NCI-H1417 (cell line): ENCODE data around the gene TCF23.
"Not testable (repeated sequence)": the region's sequence is repeated elsewhere in the genome, so short reads cannot be mapped to it uniquely, and the experiment has no call there.

Experiments
- DNase-seq, 3 experiments: peaks; one replicate each; lab custom pipeline; 2025; lab: John Stamatoyannopoulos, UW

TCF23 gene

GRCh38 chr2:27189989-27190388, 41.2 kb downstream of the TCF23 start:
- DNase-seq = no peak

- peak; percentile 16 to 85 (median 61) for DNase-seq
These were observed 42.4 kb downstream of the TCF23 start for GRCh38 chr2:27191070-27191829.

GRCh38 chr2:27194538-27195354, 45.9 kb downstream of the TCF23 start:
- no peak for DNase-seq

- not testable (repeated sequence) for DNase-seq
These were observed 47.0 kb downstream of the TCF23 start for GRCh38 chr2:27195799-27196198.

- not testable (repeated sequence) for DNase-seq
These were observed 49.3 kb downstream of the TCF23 start for GRCh38 chr2:27198068-27198467.

GRCh38 chr2:27198627-27199026, 49.8 kb downstream of the TCF23 start:
- DNase-seq = no peak

GRCh38 chr2:27199241-27199640, 50.4 kb downstream of the TCF23 start:
- DNase-seq = no peak

GRCh38 chr2:27201675-27202074, 52.9 kb downstream of the TCF23 start:
- DNase-seq = no peak

GRCh38 chr2:27202854-27203253, 54.0 kb downstream of the TCF23 start:
- no peak for DNase-seq

GRCh38 chr2:27203741-27204140, 54.9 kb downstream of the TCF23 start:
- DNase-seq = no peak

- DNase-seq = no peak
These were observed 55.8 kb downstream of the TCF23 start for GRCh38 chr2:27204566-27204965.

GRCh38 chr2:27205206-27205605, 56.4 kb downstream of the TCF23 start:
- no peak for DNase-seq

- DNase-seq = no peak
These were observed 57.5 kb downstream of the TCF23 start for GRCh38 chr2:27206346-27206745.
